HG03175 (cell line): ENCODE results near the gene SLC26A1.
"Not testable (repeated sequence)": the region's sequence is repeated elsewhere in the genome, so short reads cannot be mapped to it uniquely, and the experiment has no call there.

Experiments used
- ATAC-seq: cut with Tn5 transposase; IDR thresholded peaks from one replicate; pipeline ENCODE4 v1.9.1; 2021; ENCODE audit warnings: mild to moderate bottlenecking, moderate library complexity; ENCODE audit not compliant: unreplicated experiment

SLC26A1 gene

GRCh38 chr4:986428-986878, 6.8 kb downstream of the SLC26A1 start:
- peak; percentile 19 for ATAC-seq

DNA sequence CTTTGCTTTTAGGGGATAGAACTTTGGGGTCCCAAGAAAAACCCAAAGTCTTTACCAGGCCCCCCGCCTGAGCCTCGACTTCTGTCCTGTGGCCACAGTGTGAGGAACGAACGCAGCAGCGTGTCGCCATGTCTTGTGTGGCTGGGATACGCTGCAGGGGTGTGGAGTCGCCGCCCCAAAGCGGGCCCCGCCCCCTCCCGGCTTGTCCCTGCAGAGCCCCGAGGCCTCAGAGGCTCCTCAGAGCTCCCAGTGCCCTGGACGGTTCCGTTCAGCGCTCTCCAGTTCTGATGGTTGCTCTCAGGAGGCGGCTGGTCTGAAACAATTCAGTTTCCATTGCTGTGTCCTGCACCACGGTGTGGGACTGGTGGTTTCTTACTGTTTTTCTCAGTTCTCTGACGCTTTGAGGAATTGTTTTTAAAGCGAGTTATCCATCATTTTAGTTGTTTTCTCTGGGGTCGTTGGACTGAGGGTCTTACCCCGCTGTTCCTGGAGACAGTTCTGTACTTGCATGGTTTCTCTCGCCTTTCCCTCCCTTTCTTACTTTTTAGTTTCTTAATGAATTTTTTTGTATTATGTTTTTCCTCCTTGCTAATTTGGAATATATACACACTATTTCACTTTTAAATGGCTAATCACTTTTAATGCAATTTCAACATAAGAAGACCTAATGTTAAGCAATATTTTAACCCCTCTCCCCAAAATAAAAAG, 7.9 kb downstream of the SLC26A1 start:
- no peak for ATAC-seq

- no peak for ATAC-seq
Measured at GRCh38 chr4:984336-985054, 8.7 kb downstream of the SLC26A1 start.

GRCh38 chr4:982814-983213, 10.4 kb downstream of the SLC26A1 start:
- no peak for ATAC-seq

DNA sequence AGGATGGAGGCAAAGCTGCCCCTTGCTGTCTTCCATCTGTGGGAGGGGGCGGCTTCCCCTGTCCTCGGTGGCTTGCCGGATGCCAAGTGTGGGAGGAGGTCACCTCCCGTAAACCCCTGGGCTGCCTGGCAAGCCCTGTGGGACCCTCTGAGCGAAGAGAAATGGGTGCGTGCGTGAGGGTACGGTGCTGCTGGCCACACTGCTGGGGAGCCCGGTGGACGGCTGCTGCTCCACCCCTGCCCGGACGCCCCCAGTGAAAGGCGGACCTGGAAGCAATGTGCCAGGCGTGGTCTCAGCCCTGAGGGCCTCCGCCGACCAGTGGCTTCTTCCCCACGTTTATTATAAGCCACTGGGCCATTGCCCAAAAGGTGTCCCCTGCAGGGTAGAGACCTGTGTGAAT, 10.9 kb downstream of the SLC26A1 start:
- no peak for ATAC-seq

GRCh38 chr4:978957-979701, 14.1 kb downstream of the SLC26A1 start:
- ATAC-seq = no peak

DNA sequence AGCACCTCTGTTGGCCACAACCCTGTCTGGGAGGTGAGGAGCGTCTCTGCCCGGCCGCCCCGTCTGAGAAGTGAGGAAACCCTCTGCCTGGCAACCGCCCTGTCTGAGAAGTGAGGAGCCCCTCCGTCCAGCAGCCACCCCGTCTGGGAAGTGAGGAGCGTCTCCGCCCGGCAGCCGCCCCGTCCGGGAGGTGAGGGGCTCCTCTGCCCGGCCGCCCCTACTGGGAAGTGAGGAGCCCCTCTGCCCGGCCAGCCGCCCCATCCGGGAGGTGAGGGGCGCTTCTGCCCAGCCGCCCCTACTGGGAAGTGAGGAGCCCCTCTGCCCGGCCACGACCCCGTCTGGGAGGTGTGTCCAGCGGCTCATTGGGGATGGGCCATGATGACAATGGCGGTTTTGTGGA, 17.2 kb downstream of the SLC26A1 start:
- not testable (repeated sequence) for ATAC-seq

DNA sequence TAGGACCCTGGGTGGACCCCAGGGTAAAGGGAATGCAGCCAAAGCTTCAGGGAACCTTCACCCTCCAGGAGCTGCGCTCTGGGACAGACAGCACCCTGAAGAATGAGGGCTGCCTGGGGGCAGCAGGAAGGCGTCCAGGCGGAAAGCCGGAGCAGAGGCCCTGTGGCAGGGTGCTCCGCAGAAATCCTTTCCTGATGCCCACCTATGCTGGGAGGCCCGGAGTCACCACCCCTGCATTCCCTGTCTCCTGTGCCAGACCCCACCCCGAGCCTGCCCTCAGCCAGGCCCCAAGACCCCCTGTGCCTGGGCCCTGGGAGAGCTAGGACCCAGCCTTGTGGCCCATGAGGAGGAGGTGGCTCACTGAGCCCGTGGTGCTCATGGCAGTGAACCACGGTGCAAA, 18.5 kb downstream of the SLC26A1 start:
- no peak for ATAC-seq

- peak; percentile 64 for ATAC-seq
Measured at GRCh38 chr4:973431-974397, 19.5 kb downstream of the SLC26A1 start, which contains the start of gene DGKQ. Gene DGKQ (minus strand): TSS chr4:973569. CDS start chr4:973482, 87 bp downstream.

DNA sequence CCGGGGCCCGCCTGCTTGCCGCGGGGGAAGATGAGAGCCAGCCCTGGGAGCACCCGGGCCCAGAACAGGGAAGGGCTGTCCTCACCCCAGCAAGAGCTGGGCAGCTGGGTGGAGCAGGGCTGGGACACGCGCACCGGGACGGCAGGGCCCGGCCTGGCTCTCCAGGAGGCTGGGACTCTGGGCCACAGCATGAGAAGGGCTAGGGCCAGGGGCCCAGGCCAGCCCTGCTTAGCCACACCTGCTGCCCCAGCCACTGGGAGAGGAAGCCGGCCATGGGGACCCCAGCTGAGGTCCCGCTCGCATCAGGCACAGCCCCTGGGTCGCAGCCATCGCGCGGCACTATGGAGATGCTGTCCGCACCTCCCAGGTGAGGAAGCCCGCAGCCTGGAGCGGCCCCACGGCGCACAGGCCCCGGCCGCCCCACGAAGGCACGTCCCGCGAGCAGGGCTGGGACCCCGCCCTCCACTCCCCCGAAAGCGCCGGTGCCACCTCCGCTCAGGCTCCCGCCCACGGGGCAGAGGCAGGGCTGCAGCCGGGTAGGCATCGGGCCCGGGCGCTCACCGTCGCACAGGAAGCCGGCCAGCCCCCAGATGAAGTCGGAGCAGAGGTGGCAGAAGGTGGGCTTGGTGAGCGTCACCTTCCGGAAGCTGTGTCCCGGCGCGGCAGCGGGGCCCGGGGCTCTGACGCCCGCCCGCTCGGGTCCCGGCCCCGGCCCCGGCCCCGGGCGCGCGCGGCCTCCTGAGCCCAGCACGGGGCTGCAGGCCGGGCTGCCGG, 20.4 kb downstream of the SLC26A1 start:
- peak; percentile 44 for ATAC-seq

- no peak for ATAC-seq
Measured at GRCh38 chr4:971666-972500, 21.3 kb downstream of the SLC26A1 start.

DNA sequence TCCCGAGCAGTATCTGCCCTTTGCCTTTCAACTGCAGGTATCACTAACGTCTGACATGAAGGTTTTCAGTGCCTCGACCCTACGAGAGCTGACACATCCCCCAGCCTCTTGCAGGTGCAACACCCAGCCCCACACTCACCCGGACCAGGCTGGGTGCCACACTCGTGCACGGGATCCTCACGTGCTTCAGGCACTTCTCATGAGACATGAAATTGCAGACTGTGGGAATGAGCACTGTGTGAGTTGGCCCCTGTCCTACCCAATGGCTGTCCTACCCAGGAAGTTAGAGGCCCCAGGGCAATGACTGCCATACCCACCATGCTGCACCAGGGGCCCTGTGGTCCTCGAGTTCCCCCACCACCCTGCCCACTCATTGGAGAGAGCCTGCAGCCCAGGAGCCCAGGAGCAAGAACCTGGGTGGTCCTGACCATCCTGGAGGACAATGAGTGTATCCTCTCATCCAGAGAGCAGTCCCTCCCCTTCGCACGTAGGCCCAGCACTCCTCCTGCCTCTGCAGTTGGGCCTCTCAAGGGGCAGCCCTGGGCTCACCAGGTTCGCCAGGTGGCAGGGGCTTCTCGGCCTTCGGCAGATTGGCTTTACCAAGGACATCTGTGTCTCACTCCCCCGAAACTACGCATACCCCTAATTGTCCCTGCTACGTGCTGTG, 22.2 kb downstream of the SLC26A1 start:
- no peak for ATAC-seq

DNA sequence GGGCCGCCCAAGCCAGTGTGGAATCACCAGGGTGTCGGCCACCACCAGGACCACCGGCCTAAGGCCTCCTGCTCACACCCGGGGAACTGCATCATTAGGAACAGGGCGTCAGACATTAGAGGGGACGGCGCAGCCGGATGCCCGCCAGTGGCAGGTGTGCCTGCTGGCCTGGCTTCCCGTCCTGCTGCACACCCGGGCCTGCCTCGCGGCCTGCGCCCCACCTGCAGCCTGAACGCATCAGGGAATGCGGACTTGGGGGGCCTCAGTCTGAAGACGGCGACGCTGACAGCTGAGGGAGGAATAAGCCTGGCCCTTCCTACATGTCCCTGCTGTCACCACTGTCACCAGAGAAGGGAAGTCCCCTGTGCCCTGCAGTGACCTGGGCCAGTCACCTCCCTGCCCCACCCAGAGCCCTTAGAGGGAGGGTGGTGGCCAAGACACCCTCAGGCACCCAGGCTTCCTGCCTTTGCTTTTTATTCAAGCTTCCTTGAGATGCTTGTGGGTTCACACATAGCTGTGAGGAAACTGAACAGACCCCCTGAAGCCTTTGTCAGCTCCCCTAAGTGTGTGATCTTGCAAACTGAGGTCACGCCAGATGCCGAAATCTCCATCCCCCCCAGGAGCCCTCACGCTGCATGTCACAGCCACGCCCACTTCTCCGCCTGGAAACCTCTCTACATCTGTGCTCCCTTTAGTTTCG, 23.0 kb downstream of the SLC26A1 start:
- no peak for ATAC-seq

DNA sequence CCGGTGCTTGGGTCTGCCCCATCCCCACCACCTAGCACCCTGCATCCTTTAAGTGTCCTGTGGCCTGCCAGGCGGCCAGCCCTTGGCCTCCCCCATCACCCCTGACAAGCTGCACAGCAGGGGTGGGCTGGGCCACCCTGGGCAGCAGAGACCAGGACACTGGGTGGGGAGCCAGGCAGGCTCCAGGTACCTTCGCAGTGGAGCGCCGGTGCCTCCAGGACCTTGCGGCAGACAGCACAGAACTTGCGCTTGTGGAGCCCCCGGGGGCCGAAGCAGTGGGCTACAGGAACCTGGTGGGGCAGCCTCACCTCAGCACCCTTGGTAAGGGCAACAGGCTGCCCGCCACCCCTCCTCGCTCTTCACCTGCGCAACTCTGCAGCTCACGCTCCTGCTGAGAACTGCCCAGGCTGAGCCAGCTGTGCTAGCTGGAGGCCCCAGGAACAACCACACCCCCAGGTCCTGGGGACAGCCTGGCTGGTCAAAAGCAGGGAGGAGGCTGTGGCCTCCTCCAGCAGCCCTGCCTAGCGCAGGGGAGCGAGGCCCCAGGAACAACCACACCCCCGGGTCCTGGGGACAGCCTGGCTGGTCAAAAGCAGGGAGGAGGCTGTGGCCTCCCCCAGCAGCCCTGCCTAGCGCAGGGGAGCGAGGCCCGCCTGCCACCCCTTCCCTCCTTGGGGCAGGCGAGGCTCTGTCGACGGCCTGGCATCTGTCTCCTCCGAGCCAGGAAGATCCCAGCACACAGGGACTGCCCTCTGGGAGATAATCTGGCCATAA, 24.4 kb downstream of the SLC26A1 start:
- no peak for ATAC-seq

DNA sequence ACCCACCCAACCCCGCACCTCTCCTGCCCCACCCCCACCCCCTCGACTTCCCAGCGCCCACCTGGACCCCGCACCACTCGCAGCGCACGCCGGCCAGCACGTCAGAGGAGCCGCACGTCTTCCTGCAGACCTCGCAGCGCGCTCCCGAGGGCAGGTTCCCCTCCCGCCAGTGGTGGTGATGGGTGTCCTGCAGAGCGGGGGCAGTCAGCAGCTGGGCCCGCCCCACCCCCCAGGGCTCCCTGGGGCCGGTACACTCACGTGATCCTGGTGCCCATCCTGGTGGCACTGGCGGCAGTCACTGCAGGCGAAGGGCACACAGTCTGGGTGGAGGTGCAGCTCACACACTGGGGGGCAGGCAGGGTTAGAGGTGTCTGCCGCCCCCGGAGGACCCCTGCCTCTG, 25.0 kb downstream of the SLC26A1 start:
- ATAC-seq = no peak

DNA sequence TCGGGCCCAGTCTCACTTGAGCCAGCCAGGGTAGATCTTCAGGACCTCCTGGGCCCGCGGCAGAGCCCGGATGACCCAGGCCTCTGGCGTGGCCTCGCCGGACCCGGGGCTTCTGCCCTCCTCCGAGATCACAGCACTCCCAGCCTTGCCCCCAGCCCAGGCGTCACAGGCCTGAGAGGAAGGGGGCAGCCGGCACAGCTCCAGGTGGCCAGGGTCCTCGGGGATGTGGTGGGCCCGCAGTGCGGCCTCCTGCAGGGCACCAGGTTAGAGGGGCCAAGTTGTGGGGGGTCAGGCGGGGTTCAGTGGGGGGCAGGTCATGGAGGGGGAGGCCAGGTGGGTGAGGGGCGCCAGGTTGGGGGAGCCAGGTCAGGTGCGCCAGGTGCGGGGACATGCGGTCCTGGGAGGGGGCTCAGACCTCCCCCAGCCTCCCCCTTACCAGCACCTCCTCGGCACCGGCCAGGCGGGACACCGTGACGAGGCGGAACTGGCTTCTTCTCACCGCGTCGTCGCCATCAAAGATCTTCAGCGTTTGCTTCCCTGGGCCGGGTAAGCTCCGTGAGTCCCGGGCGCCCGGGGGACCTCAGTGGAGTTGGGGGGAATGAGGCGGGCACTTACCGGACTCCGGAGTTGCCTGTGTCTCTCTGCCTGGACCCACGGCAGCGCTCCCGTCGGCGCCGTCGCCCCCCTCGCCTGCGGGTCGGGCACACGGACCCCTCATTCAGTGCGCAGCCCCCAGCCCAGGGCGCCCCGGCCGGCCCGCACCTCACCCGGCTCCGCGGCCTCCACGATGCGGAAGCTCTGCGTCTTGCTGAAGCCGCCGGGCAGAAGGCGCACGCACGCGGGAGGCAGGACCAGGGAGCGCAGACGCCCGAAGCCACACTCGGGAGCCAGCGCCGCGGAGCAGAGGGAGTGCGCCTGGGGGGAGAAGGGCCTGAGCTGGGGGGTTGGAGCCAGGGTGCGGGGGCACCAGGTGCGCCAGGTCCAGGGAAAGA, 25.8 kb downstream of the SLC26A1 start:
- ATAC-seq = no peak
